PC-3 (cell line): ENCODE results near the gene GDPD5. TPM values are rescaled to one million over a fixed set of nuclear protein-coding genes. Genes with fewer than 3 reads are reported as not detected.

Experiments used
- ATAC-seq: fragments of 200-7000 bp; cut with Tn5 transposase; 2 replicates; pipeline ENCODE4 v1.9.1; 2020; ENCODE audit warnings: mild to moderate bottlenecking, moderate library complexity
- BruUV-seq: library from RNA; stranded (reverse); fragments of 400-500 nt; replicated peaks from 2 replicates; lab custom pipeline; 2021; lab: Mats Ljungman, UMichigan
- CTCF ChIA-PET: fragments of 300-600 bp; sonication (Branson Sonifier 250); formaldehyde crosslinking; loops from one replicate; lab custom pipeline; 2022; ENCODE audit warnings: antibody characterized with exemption; lab: Charles Lee
- POLR2A ChIA-PET: fragments of 300-600 bp; sonication (Branson Sonifier 250); formaldehyde crosslinking; loops from one replicate; lab custom pipeline; 2022; ENCODE audit warnings: antibody characterized with exemption; ENCODE audit not compliant: unreplicated experiment; lab: Charles Lee
- DNase-seq: peaks from one replicate; pipeline ENCODE4 v3.0.0-alpha.2; 2015
- H2AFZ ChIP-seq: fragments of 300-600 bp; sonication (generic); 2 replicates; pipeline ENCODE4 v1.6.0; 2016; ENCODE audit warnings: antibody characterized with exemption, low read length
- H3F3A ChIP-seq: fragments of 300-600 bp; sonication (generic); one replicate; pipeline ENCODE4 v1.6.0; 2017; ENCODE audit warnings: antibody characterized with exemption, low read length, control low read depth, mild to moderate bottlenecking; ENCODE audit not compliant: unreplicated experiment
- H3K27ac ChIP-seq: fragments of 300-600 bp; sonication (generic); 2 replicates; pipeline ENCODE4 v1.5.1; 2016; ENCODE audit warnings: mild to moderate bottlenecking, low read length
- H3K27me3 ChIP-seq: fragments of 300-600 bp; sonication (generic); 2 replicates; pipeline ENCODE4 v1.6.1; 2016; ENCODE audit warnings: low read length, mixed read lengths
- H3K36me3 ChIP-seq: fragments of 300-600 bp; sonication (generic); 2 replicates; pipeline ENCODE4 v1.6.1; 2016; ENCODE audit warnings: low read depth, mixed run types, low read length, mixed read lengths
- H3K4me1 ChIP-seq: fragments of 300-600 bp; sonication (generic); 2 replicates; pipeline ENCODE4 v1.5.1; 2016; ENCODE audit warnings: low read length; ENCODE audit not compliant: insufficient read depth
- H3K4me2 ChIP-seq: fragments of 300-600 bp; sonication (generic); 2 replicates; pipeline ENCODE4 v1.6.0; 2016; ENCODE audit warnings: low read length
- H3K4me3 ChIP-seq: fragments of 300-600 bp; sonication (generic); 2 replicates; pipeline ENCODE4 v1.5.1; 2016; ENCODE audit warnings: mild to moderate bottlenecking, low read length, mixed read lengths
- H3K79me2 ChIP-seq: fragments of 300-600 bp; sonication (generic); 2 replicates; pipeline ENCODE4 v1.6.1; 2017; ENCODE audit warnings: low read length, mixed read lengths
- H3K9ac ChIP-seq: fragments of 300-600 bp; sonication (generic); 2 replicates; pipeline ENCODE4 v1.6.0; 2016; ENCODE audit warnings: mild to moderate bottlenecking, low read length
- H3K9me2 ChIP-seq: fragments of 300-600 bp; sonication (generic); replicated peaks from 2 replicates; pipeline ENCODE4 v1.6.1; 2016; ENCODE audit warnings: mixed run types, low read length, mixed read lengths
- H3K9me3 ChIP-seq: fragments of 300-600 bp; sonication (generic); 2 replicates; pipeline ENCODE4 v1.6.1; 2016; ENCODE audit warnings: low read length, mixed read lengths
- H4K20me1 ChIP-seq: fragments of 300-600 bp; sonication (generic); 2 replicates; pipeline ENCODE4 v1.6.1; 2016; ENCODE audit warnings: low read length, mixed read lengths
- CTCF ChIP-seq: fragments of 300-600 bp; sonication (generic); conservative IDR thresholded peaks from 2 replicates; pipeline ENCODE4 v1.5.1; 2017; ENCODE audit warnings: antibody characterized with exemption, low read depth, mild to moderate bottlenecking, low read length
- EZH2 ChIP-seq: fragments of 300-600 bp; sonication (generic); IDR thresholded peaks from one replicate; pipeline ENCODE4 v1.6.1; 2017; ENCODE audit warnings: antibody characterized with exemption, mild to moderate bottlenecking, low read length; ENCODE audit not compliant: unreplicated experiment
- EZH2phosphoT487 ChIP-seq: fragments of 300-600 bp; sonication (generic); IDR thresholded peaks from 2 replicates; pipeline ENCODE4 v1.6.1; 2018; ENCODE audit warnings: mild to moderate bottlenecking, antibody characterized with exemption, low read length, borderline replicate concordance
- intact Hi-C: fragments of 100-400 bp; cut with micrococcal nuclease; formaldehyde crosslinking; loops from 2 replicates; pipeline ENCODE4 v1.9.0; 2023
- total RNA-seq: library from RNA; depleted of rRNA; stranded (reverse); fragments of >200 nt; gene quantifications from 2 replicates; pipeline ENCODE4 v1.2.3, GENCODE V29; 2014

Gene GDPD5
- total RNA-seq, 1 experiment from 2014 or later: 21.4 TPM

- no peak overlapping the region for H3K27ac ChIP-seq
- H3K36me3 ChIP-seq: no peaks in the 10 kb centered on the region
- H3K4me3 ChIP-seq: no peak overlapping the region
- no peaks in the 10 kb centered on the region for H3K9me2 ChIP-seq
- POLR2A ChIA-PET: no interaction called here
- no TSS peak for BruUV-seq
- no peaks in the 10 kb centered on the region for H4K20me1 ChIP-seq
- no peak overlapping the region for H3K9ac ChIP-seq
- intact Hi-C loops: no loop called here
- TF ChIP-seq EZH2phosphoT487: no peak
- TF ChIP-seq CTCF: no peak
- TF ChIP-seq EZH2: no peak
- CTCF ChIA-PET: no interaction called here
- H2AFZ ChIP-seq: no peak overlapping the region
- H3K9me3 ChIP-seq: no peaks in the 10 kb centered on the region
- H3K27me3 ChIP-seq: no peaks in the 10 kb centered on the region
- no peak for ATAC-seq
- H3F3A ChIP-seq: no peaks in the 10 kb centered on the region
- no peak overlapping the region for H3K4me2 ChIP-seq
- DNase-seq: no peak
- no peaks in the 10 kb centered on the region for H3K4me1 ChIP-seq
- no peaks in the 10 kb centered on the region for H3K79me2 ChIP-seq
These were observed 62.5 kb downstream of the GDPD5 start for GRCh38 chr11:75463106-75463774.

- Histone ChIP-seq H3K79me2 (no peaks in the 10 kb centered on the region), H3K9me2 (no peaks in the 10 kb centered on the region), H2AFZ (no peak overlapping the region), H3K9me3 (no peaks in the 10 kb centered on the region), H3K9ac (no peak overlapping the region), H3K36me3 (no peaks in the 10 kb centered on the region), H3K27ac (no peak overlapping the region), H4K20me1 (no peaks in the 10 kb centered on the region), H3K27me3 (no peaks in the 10 kb centered on the region), H3K4me1 (no peaks in the 10 kb centered on the region), H3F3A (no peaks in the 10 kb centered on the region), H3K4me2 (no peak overlapping the region), H3K4me3 (no peak overlapping the region)
- CTCF ChIA-PET: no interaction called here
- DNase-seq: no peak
- no peak for ATAC-seq
- intact Hi-C loops: no loop called here
- POLR2A ChIA-PET: no interaction called here
- TF ChIP-seq EZH2phosphoT487: no peak
- no peak for TF ChIP-seq CTCF
- TF ChIP-seq EZH2: no peak
- BruUV-seq: no TSS peak
These were observed 63.6 kb downstream of the GDPD5 start for GRCh38 chr11:75462117-75462653.

- BruUV-seq: no TSS peak
- Histone ChIP-seq H2AFZ (no peak overlapping the region), H3K9ac (no peak overlapping the region), H3K9me3 (no peaks in the 10 kb centered on the region), H3K9me2 (no peaks in the 10 kb centered on the region), H3K27ac (no peak overlapping the region), H3K4me3 (no peak overlapping the region), H3K4me1 (no peaks in the 10 kb centered on the region), H4K20me1 (no peaks in the 10 kb centered on the region), H3K4me2 (no peak overlapping the region), H3K27me3 (no peaks in the 10 kb centered on the region), H3K79me2 (no peaks in the 10 kb centered on the region), H3K36me3 (no peaks in the 10 kb centered on the region), H3F3A (no peaks in the 10 kb centered on the region)
- ChIA-PET CTCF (no interaction called here), POLR2A (no interaction called here)
- no peak for DNase-seq
- no peak for TF ChIP-seq CTCF
- TF ChIP-seq EZH2phosphoT487: no peak
- TF ChIP-seq EZH2: no peak
- intact Hi-C loops: no loop called here
- no peak for ATAC-seq
These were observed 64.6 kb downstream of the GDPD5 start for GRCh38 chr11:75461151-75461550.
